ENCODE results near the gene SCYGR2. TPM values are rescaled to one million over a fixed set of nuclear protein-coding genes. Genes with fewer than 3 reads are reported as not detected.

The SCYGR2 gene
- total and polyA plus RNA-seq, 2 of the 8 experiments (the other 6 are each of a cell fraction or from before 2014, with no cell fraction given), result not detected

DNA sequence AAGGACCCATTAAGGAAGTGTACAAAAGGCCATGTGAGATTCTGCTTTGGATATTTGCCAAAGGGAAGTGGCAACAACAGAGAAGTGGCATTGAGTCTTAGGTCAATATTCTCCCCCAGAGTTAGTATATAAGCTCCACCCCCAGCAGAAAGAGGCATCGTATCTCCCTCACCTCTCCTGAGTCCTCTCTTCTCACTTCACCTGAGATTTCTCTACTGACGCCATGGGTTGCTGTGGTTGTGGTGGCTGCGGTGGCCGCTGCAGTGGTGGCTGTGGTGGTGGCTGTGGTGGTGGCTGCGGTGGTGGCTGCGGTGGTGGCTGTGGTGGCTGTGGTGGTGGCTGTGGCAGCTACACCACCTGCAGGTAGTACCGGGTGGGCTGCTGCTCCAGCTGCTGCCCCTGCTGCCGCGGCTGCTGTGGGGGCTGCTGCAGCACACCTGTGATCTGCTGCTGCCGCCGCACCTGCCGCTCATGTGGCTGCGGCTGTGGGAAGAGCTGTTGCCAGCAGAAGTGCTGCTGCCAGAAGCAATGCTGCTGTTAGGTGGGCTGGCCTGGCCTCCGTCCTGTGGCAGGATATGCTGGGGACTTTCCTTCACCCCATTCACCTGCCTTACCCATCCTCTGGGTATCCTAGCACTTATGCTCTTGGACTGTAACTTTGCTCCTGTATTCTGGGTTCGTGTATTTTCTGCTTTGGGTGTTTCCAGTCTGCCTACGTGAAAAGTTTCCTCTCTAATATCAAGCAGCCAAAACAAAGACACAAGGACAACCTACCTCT, 10.1 kb downstream of the SCYGR2 start:
- H3K56ac ChIP-seq (replicated peaks; ENCODE audit: insufficient read length, low read depth, low read length), result no peak overlapping the region
- H3K27me3 ChIP-seq (replicated peaks in 1 of 4; ENCODE audit: control insufficient read depth in 3 of 4, extremely low read depth in 1 of 4, insufficient read depth in 3 of 4, low read length in 3 of 4), result no peaks in the 10 kb centered on the region
- H3K27ac ChIP-seq (ENCODE audit: low read depth, low read length), result no peak overlapping the region
- H3K9me3 ChIP-seq (ENCODE audit: insufficient read depth in 2 of 2, low read depth in 1 of 2, low read length in 1 of 2), result no peaks in the 10 kb centered on the region
- H4K5ac ChIP-seq (ENCODE audit: insufficient read length, low read depth, low read length), result no peak overlapping the region
- H2AFZ ChIP-seq (ENCODE audit: low read length), result no peak overlapping the region
- H3K79me2 ChIP-seq (ENCODE audit: control insufficient read depth in 1 of 2, insufficient read depth in 2 of 2, low read length in 2 of 2), result no peaks in the 10 kb centered on the region
- H3K23ac ChIP-seq (ENCODE audit: insufficient read length), result no peak overlapping the region
- no peak overlapping the region for H2BK5ac ChIP-seq (ENCODE audit: low read depth, low read length)
- no peak overlapping the region for H3K4ac ChIP-seq (replicated peaks; ENCODE audit: insufficient read length, low read depth, low read length)
- no peak overlapping the region for H3K18ac ChIP-seq (ENCODE audit: extremely low read depth, low read length)
- DNase-seq (ENCODE audit: low read depth in 1 of 2, low spot score in 2 of 2), result no peak
- TF ChIP-seq NANOG (IDR thresholded peaks at IDR 0.05; ENCODE audit: insufficient read depth, low read depth, low read length, poor library complexity, severe bottlenecking), result no peak
- TF ChIP-seq BCL11A (IDR thresholded peaks at IDR 0.05; ENCODE audit: low read depth in 2 of 2, low read length in 2 of 2), result no peak
- TF ChIP-seq EZH2 (IDR thresholded peaks at IDR 0.05; ENCODE audit: low read depth, low read length, severe bottlenecking), result no peak
- peak; percentile 44; the same call in 1 of the 2 replicates for TF ChIP-seq EGR1 (IDR thresholded peaks at IDR 0.05; ENCODE audit: borderline replicate concordance, low read depth, low read length)
- H2AK5ac ChIP-seq (ENCODE audit: low read depth, low read length), result no peak overlapping the region
- no peaks in the 10 kb centered on the region for H3K79me1 ChIP-seq (ENCODE audit: low read depth, low read length)
- H3K23me2 ChIP-seq (ENCODE audit: low read depth, low read length), result no peaks in the 10 kb centered on the region
- ChIA-PET POLR2A (ENCODE audit: partially characterized antibody) (no interaction called here), CTCF (ENCODE audit: partially characterized antibody) (interaction anchor here (0.5 to 1.0 kb wide), 4 partner anchors 7 to 483 kb away, joined by 3 read pairs; no protein-coding TSS in a partner anchor)
- no peak overlapping the region for H3K4me2 ChIP-seq (ENCODE audit: insufficient read depth in 1 of 2, low read depth in 2 of 2, low read length in 2 of 2)
- no peaks in the 10 kb centered on the region for H3K36me3 ChIP-seq (ENCODE audit: control insufficient read depth in 2 of 4, insufficient read depth in 4 of 4, low read length in 3 of 4)
- 91% methylated on average over 14 of the region's 16 CpGs; no CpG with 5 or more reads in 1 of the 2 experiments for WGBS, 2 experiments (ENCODE audit: extremely low coverage in 1 of 2, insufficient coverage in 1 of 2, insufficient read length in 1 of 2, insufficient replicate concordance in 2 of 2, low coverage in 1 of 2, low lambda C conversion rate in 2 of 2, missing lambda C conversion rate in 1 of 2)
- H2BK15ac ChIP-seq (ENCODE audit: low read length), result no peak overlapping the region
- no peaks in the 10 kb centered on the region for H4K20me1 ChIP-seq (replicated peaks in 1 of 2; ENCODE audit: control insufficient read depth in 1 of 2, insufficient read depth in 2 of 2, low read length in 2 of 2)
- no peak overlapping the region for H2BK20ac ChIP-seq (ENCODE audit: low read length)
- H2BK120ac ChIP-seq (replicated peaks; ENCODE audit: low read depth, low read length), result no peak overlapping the region
- no peak overlapping the region; the same call in 1 of the 2 replicates for H4K8ac ChIP-seq (ENCODE audit: extremely low read depth, insufficient read depth, low read length)
- H3K9ac ChIP-seq (replicated peaks in 1 of 4; ENCODE audit: extremely low read depth in 1 of 4, low read depth in 3 of 4, low read length in 3 of 4), result no peak overlapping the region
- FAIRE-seq, result no peak
- H3K4me1 ChIP-seq (replicated peaks in 1 of 4; ENCODE audit: control insufficient read depth in 3 of 4, insufficient read depth in 4 of 4, low read length in 3 of 4), result no peaks in the 10 kb centered on the region
- no peak overlapping the region for H2BK12ac ChIP-seq (ENCODE audit: low read depth, low read length)
- no peak overlapping the region for H4K91ac ChIP-seq (replicated peaks; ENCODE audit: insufficient read length, low read length)
- no peak overlapping the region for H3K4me3 ChIP-seq (ENCODE audit: extremely low read depth in 1 of 4, insufficient read depth in 2 of 4, low read depth in 3 of 4, low read length in 4 of 4)
- no peak overlapping the region for H3K14ac ChIP-seq (ENCODE audit: insufficient read length)
